NCI-H2081 (cell line): ENCODE results near the gene ENGASE.
A peak's percentile ranks its signal among the peaks of the same experiment; 100 is the strongest.
"Not testable (repeated sequence)": the region's sequence is repeated elsewhere in the genome, so short reads cannot be mapped to it uniquely, and the experiment has no call there.

Experiments used
- DNase-seq, 2 experiments: peaks; one replicate each; lab custom pipeline; 2025; lab: John Stamatoyannopoulos, UW

ENGASE gene

GRCh38 chr17:79074649-79075445 is at the start of gene ENGASE:
ENGASE (plus strand) TSS chr17:79074824; CDS start chr17:79074945, 121 bp downstream.
- DNase-seq = peak; percentile 94

GRCh38 chr17:79024901-79025737 is 49.5 kb upstream of the ENGASE start:
- no peak for DNase-seq

- DNase-seq = peak; percentile 41 to 60
Observed at GRCh38 chr17:79026376-79027273, 48.0 kb upstream of the ENGASE start.

GRCh38 chr17:79027274-79027924 is 47.2 kb upstream of the ENGASE start:
- no peak for DNase-seq

GRCh38 chr17:79027925-79028491 is 46.6 kb upstream of the ENGASE start:
- DNase-seq = no peak

- no peak for DNase-seq
Observed at GRCh38 chr17:79028496-79029326, 45.9 kb upstream of the ENGASE start.

- no peak for DNase-seq
Observed at GRCh38 chr17:79029327-79030009, 45.2 kb upstream of the ENGASE start.

GRCh38 chr17:79030636-79031035 is 44.0 kb upstream of the ENGASE start:
- DNase-seq = not testable (repeated sequence)

GRCh38 chr17:79031996-79032875 is 42.4 kb upstream of the ENGASE start:
- no peak for DNase-seq

GRCh38 chr17:79033046-79033616 is 41.5 kb upstream of the ENGASE start:
- DNase-seq = no peak

- DNase-seq = peak; percentile 60 to 69
Observed at GRCh38 chr17:79033741-79034501, 40.7 kb upstream of the ENGASE start.

- no peak for DNase-seq
Observed at GRCh38 chr17:79034931-79035485, 39.6 kb upstream of the ENGASE start.

GRCh38 chr17:79035686-79036085 is 38.9 kb upstream of the ENGASE start:
- no peak for DNase-seq

- DNase-seq = no peak
Observed at GRCh38 chr17:79036181-79036580, 38.4 kb upstream of the ENGASE start.

GRCh38 chr17:79036596-79036995 is 38.0 kb upstream of the ENGASE start:
- no peak for DNase-seq

- DNase-seq = no peak
Observed at GRCh38 chr17:79038545-79039135, 36.0 kb upstream of the ENGASE start.

- DNase-seq = no peak
Observed at GRCh38 chr17:79039171-79039570, 35.5 kb upstream of the ENGASE start.
